ENCODE data around the gene OPN3.

GRCh38 chr1:241598249-241598648, 41.9 kb downstream of the OPN3 start:
- TF ChIP-seq, protein P1, sequence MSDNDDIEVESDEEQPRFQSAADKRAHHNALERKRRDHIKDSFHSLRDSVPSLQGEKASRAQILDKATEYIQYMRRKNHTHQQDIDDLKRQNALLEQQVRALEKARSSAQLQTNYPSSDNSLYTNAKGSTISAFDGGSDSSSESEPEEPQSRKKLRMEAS (IDR thresholded peaks at IDR 0.05) = no peak
- TF ChIP-seq CREB1 (IDR thresholded peaks at IDR 0.05; ENCODE audit: low read depth) = no peak
